Measurements from ENCODE around the gene NOTCH2. TPM values are rescaled to one million over a fixed set of nuclear protein-coding genes. Genes with fewer than 3 reads are reported as not detected.
"Not testable (repeated sequence)": the region's sequence is repeated elsewhere in the genome, so short reads cannot be mapped to it uniquely, and the experiment has no call there.

The NOTCH2 gene
- total and polyA plus RNA-seq, 10 of the 15 experiments (the other 5 are each of a cell fraction or from before 2014, with no cell fraction given), result 0.02 to 2.0 (median 0.62) TPM; not detected in 1

DNA sequence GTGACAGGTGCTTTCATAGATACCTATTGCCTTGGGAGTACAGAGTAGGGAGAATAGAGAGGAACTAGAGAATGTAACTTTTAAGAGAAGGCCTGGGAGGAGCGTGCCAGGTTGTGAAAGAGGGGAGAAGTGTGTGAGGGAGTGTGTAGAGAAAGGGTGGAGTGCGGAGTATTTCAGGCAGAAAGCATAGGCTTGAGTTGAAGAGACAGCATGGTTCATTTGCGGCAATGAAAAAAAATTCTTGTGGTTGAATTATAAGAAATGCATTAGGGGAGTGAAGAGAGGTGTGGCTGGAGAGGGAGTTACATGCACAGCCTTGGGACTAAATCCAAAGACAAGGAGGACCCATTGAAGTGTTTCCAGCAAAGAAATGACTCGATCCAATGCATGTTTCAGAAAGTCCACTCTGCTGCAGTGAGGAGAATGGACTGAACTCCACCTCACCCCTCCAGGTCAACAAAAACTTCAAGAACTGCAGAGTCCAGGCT is 91.4 kb downstream of the NOTCH2 start:
- no peaks in the 10 kb centered on the region for H4K20me1 ChIP-seq (ENCODE audit: control insufficient read depth, insufficient read depth)
- no peak overlapping the region for H2AFZ ChIP-seq (ENCODE audit: control insufficient read depth, low read depth, low read length)
- no peak for FAIRE-seq
- no peak for DNase-seq (ENCODE audit: low read depth, low spot score)
- no peak overlapping the region for H3K4me2 ChIP-seq (ENCODE audit: control insufficient read depth, insufficient read depth)
- no peak overlapping the region for H3K27ac ChIP-seq (ENCODE audit: control insufficient read depth, insufficient read depth)
- ChIA-PET SMC1A (ENCODE audit: uncharacterized antibody, unreplicated experiment) (no interaction called here), POLR2A (no interaction called here), CTCF (interaction anchor here (1.1 kb wide), 1 partner anchor 7 kb away, joined by 4 read pairs; no protein-coding TSS in a partner anchor), RAD21 (ENCODE audit: unreplicated experiment) (no interaction called here)
- H3K9me3 ChIP-seq (replicated peaks; ENCODE audit: control insufficient read depth, insufficient read depth, low read length), result no peaks in the 10 kb centered on the region
- no peaks in the 10 kb centered on the region for H3K79me2 ChIP-seq (ENCODE audit: control insufficient read depth, insufficient read depth, low read length)
- WGBS (ENCODE audit: insufficient coverage, insufficient replicate concordance, low lambda C conversion rate, missing lambda C conversion rate), result 76% methylated on average over 4 of the region's 4 CpGs
- intact Hi-C loops (cut with micrococcal nuclease; ENCODE audit: unreplicated experiment), result no loop called here
- H3K27me3 ChIP-seq (replicated peaks in 1 of 2; ENCODE audit: control insufficient read depth in 2 of 2, insufficient read depth in 2 of 2, low read length in 1 of 2), result no peaks in the 10 kb centered on the region
- no peaks in the 10 kb centered on the region for H3K36me3 ChIP-seq (ENCODE audit: control insufficient read depth in 2 of 2, insufficient read depth in 2 of 2, low read length in 1 of 2)
- TF ChIP-seq SMC3 (IDR thresholded peaks at IDR 0.05; ENCODE audit: borderline replicate concordance, low read length), result no peak
- TF ChIP-seq ZNF622 (IDR thresholded peaks at IDR 0.05), result no peak
- TF ChIP-seq, protein P1, sequence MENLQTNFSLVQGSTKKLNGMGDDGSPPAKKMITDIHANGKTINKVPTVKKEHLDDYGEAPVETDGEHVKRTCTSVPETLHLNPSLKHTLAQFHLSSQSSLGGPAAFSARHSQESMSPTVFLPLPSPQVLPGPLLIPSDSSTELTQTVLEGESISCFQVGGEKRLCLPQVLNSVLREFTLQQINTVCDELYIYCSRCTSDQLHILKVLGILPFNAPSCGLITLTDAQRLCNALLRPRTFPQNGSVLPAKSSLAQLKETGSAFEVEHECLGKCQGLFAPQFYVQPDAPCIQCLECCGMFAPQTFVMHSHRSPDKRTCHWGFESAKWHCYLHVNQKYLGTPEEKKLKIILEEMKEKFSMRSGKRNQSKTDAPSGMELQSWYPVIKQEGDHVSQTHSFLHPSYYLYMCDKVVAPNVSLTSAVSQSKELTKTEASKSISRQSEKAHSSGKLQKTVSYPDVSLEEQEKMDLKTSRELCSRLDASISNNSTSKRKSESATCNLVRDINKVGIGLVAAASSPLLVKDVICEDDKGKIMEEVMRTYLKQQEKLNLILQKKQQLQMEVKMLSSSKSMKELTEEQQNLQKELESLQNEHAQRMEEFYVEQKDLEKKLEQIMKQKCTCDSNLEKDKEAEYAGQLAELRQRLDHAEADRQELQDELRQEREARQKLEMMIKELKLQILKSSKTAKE (IDR thresholded peaks at IDR 0.05; ENCODE audit: low read depth, poor library complexity, severe bottlenecking), result no peak
- no peak for TF ChIP-seq JUND (IDR thresholded peaks at IDR 0.05; ENCODE audit: low read depth, low read length)
- no peak for TF ChIP-seq ZNF24 (IDR thresholded peaks at IDR 0.05)
- TF ChIP-seq PKNOX1 (IDR thresholded peaks at IDR 0.05), result no peak
- no peak for TF ChIP-seq ZBTB4 (CRISPR knock-in tag; IDR thresholded peaks at IDR 0.05)
- no peak for TF ChIP-seq ETV6 (conservative IDR thresholded peaks at IDR 0.05 in 1 of 2, IDR thresholded peaks at IDR 0.05 in 1 of 2; ENCODE audit: borderline replicate concordance in 1 of 2, low read depth in 1 of 2)
- no peak for TF ChIP-seq ASH2L (IDR thresholded peaks at IDR 0.05; ENCODE audit: borderline replicate concordance, low read depth)
- no peak for TF ChIP-seq MAX (IDR thresholded peaks at IDR 0.05; ENCODE audit: low read depth, low read length)
- no peak for ATAC-seq
- H3K4me1 ChIP-seq (ENCODE audit: control insufficient read depth, insufficient read depth, low read length), result no peaks in the 10 kb centered on the region
- no TSS peak for BruUV-seq (replicated peaks)
- in situ Hi-C loops (cut with MboI), result no loop called here
- H3K4me3 ChIP-seq, result no peak overlapping the region
- no peak overlapping the region for H3K9ac ChIP-seq (ENCODE audit: control insufficient read depth, insufficient read depth, low read length)

DNA sequence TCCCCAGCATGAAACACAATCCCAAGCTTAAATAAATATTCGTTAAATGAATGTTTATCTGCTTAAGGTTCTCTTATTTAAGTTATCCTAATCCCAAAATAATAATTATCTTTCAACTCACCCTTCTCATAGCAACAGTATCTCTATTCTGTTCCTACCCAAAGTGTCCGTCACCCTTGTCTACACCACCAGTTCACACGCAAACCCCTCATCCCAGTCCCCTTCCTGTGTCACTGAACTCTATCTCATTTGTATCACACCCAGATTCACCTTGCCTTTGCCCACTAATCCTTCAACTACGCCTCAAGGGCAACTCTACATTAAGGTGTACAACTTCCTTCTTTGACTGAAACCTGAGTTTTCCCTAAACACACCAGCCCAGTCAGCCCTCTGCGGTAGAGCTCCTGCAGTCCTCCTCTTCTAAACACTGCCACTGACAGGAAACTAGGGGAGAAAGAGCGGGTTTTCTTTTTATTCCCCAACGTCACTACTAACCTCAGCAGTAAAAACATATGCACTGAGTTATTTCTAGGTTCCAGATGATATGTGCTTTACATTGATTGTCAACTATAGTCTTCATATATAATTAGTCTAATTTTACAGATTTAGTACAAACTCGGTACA is 92.2 kb downstream of the NOTCH2 start:
- H3K9ac ChIP-seq (ENCODE audit: control insufficient read depth, insufficient read depth, low read length); RAD21 ChIA-PET (ENCODE audit: unreplicated experiment); H2AFZ ChIP-seq (ENCODE audit: control insufficient read depth, low read depth, low read length); ATAC-seq; POLR2A ChIA-PET; H3K9me3 ChIP-seq (replicated peaks; ENCODE audit: control insufficient read depth, insufficient read depth, low read length); intact Hi-C loops (cut with micrococcal nuclease; ENCODE audit: unreplicated experiment); DNase-seq (ENCODE audit: low read depth, low spot score); H3K4me2 ChIP-seq (ENCODE audit: control insufficient read depth, insufficient read depth); H4K20me1 ChIP-seq (ENCODE audit: control insufficient read depth, insufficient read depth); BruUV-seq (replicated peaks); H3K36me3 ChIP-seq (ENCODE audit: control insufficient read depth in 2 of 2, insufficient read depth in 2 of 2, low read length in 1 of 2); SMC1A ChIA-PET (ENCODE audit: uncharacterized antibody, unreplicated experiment); H3K4me3 ChIP-seq; H3K79me2 ChIP-seq (ENCODE audit: control insufficient read depth, insufficient read depth, low read length); H3K27me3 ChIP-seq (replicated peaks in 1 of 2; ENCODE audit: control insufficient read depth in 2 of 2, insufficient read depth in 2 of 2, low read length in 1 of 2); H3K27ac ChIP-seq (ENCODE audit: control insufficient read depth, insufficient read depth); H3K4me1 ChIP-seq (ENCODE audit: control insufficient read depth, insufficient read depth, low read length); in situ Hi-C loops (cut with MboI): not testable (repeated sequence)
- peak; percentile 88 for FAIRE-seq
- CTCF ChIA-PET, result interaction anchor here (1.6 kb wide), 1 partner anchor 27 kb away, joined by 3 read pairs; no protein-coding TSS in a partner anchor
- 69% methylated on average over 7 of the region's 8 CpGs for WGBS (ENCODE audit: insufficient coverage, insufficient replicate concordance, low lambda C conversion rate, missing lambda C conversion rate)

Measured in GM12878 (cell line).